OCI-LY1 (cell line): ENCODE data around the gene C1QTNF1.

Source experiments
- H2AFZ ChIP-seq: fragments of 200-600 bp; sonication (generic), shearing (Covaris generic); 2 replicates; pipeline ENCODE4 v1.6.0; 2014; ENCODE audit warnings: antibody characterized with exemption, mild to moderate bottlenecking, low read length
- H3F3A ChIP-seq: fragments of 200-600 bp; sonication (generic), shearing (Covaris generic); 2 replicates; pipeline ENCODE4 v1.6.0; 2014; ENCODE audit warnings: mild to moderate bottlenecking, antibody characterized with exemption, low read length, moderate library complexity; ENCODE audit not compliant: insufficient read depth
- H3K27ac ChIP-seq: fragments of 200-600 bp; sonication (generic); 2 replicates; pipeline ENCODE4 v1.5.1; 2014; ENCODE audit warnings: low read length, mixed run types, mild to moderate bottlenecking, low read depth; ENCODE audit not compliant: poor library complexity, severe bottlenecking
- H3K27me3 ChIP-seq: fragments of 200-600 bp; sonication (generic); 2 replicates; pipeline ENCODE4 v1.6.0; 2014; ENCODE audit warnings: antibody characterized with exemption, mild to moderate bottlenecking, low read length, moderate library complexity; ENCODE audit not compliant: insufficient read depth
- H3K36me3 ChIP-seq: fragments of 200-600 bp; sonication (generic); 2 replicates; pipeline ENCODE4 v1.6.1; 2014; ENCODE audit warnings: mild to moderate bottlenecking, antibody characterized with exemption, low read length, moderate library complexity, mixed read lengths; ENCODE audit not compliant: insufficient read depth
- H3K4me1 ChIP-seq: fragments of 200-600 bp; sonication (generic); 2 replicates; pipeline ENCODE4 v1.5.1; 2014; ENCODE audit warnings: mild to moderate bottlenecking, low read length, moderate library complexity; ENCODE audit not compliant: insufficient read depth, severe bottlenecking
- H3K4me2 ChIP-seq: fragments of 200-600 bp; sonication (generic), shearing (Covaris generic); 2 replicates; pipeline ENCODE4 v1.6.1; 2014; ENCODE audit warnings: low read length
- H3K4me3 ChIP-seq: fragments of 200-600 bp; sonication (generic); 2 replicates; pipeline ENCODE4 v1.5.1; 2014; ENCODE audit warnings: low read length, low read depth, mild to moderate bottlenecking, mixed read lengths; ENCODE audit not compliant: poor library complexity, severe bottlenecking
- H3K79me2 ChIP-seq: fragments of 200-600 bp; shearing (Covaris generic); 2 replicates; pipeline ENCODE4 v1.6.1; 2016; ENCODE audit warnings: mixed run types, low read length, mixed read lengths; ENCODE audit not compliant: insufficient read depth
- H3K9ac ChIP-seq: fragments of 200-600 bp; sonication (generic), shearing (Covaris generic); 2 replicates; pipeline ENCODE4 v1.6.1; 2014; ENCODE audit warnings: mild to moderate bottlenecking, low read length, mixed read lengths
- H3K9me2 ChIP-seq: fragments of 200-600 bp; sonication (generic), shearing (Covaris generic); 2 replicates; pipeline ENCODE4 v1.6.1; 2014; ENCODE audit warnings: low read depth, mild to moderate bottlenecking, low read length, mixed read lengths
- H3K9me3 ChIP-seq: fragments of 200-600 bp; shearing (Covaris generic); 2 replicates; pipeline ENCODE4 v1.6.1; 2014; ENCODE audit warnings: low read length, mixed read lengths
- H4K20me1 ChIP-seq: fragments of 200-600 bp; sonication (generic), shearing (Covaris generic); 2 replicates; pipeline ENCODE4 v1.6.0; 2016; ENCODE audit warnings: mild to moderate bottlenecking, low read length; ENCODE audit not compliant: insufficient read depth
- EZH2 ChIP-seq: fragments of 200-600 bp; sonication (generic), shearing (Covaris generic); IDR thresholded peaks from 2 replicates; pipeline ENCODE4 v1.8.0; 2017; ENCODE audit warnings: borderline replicate concordance, mixed run types, mild to moderate bottlenecking, antibody characterized with exemption, low read length, moderate library complexity, mixed read lengths
- TF ChIP-seq, protein P1 (sequence below): fragments of 200-600 bp; sonication (generic), shearing (Covaris generic); IDR thresholded peaks from 2 replicates; pipeline ENCODE4 v1.5.1; 2017; ENCODE audit warnings: mild to moderate bottlenecking, antibody characterized with exemption, low read length, moderate library complexity, mixed read lengths

Gene C1QTNF1

DNA sequence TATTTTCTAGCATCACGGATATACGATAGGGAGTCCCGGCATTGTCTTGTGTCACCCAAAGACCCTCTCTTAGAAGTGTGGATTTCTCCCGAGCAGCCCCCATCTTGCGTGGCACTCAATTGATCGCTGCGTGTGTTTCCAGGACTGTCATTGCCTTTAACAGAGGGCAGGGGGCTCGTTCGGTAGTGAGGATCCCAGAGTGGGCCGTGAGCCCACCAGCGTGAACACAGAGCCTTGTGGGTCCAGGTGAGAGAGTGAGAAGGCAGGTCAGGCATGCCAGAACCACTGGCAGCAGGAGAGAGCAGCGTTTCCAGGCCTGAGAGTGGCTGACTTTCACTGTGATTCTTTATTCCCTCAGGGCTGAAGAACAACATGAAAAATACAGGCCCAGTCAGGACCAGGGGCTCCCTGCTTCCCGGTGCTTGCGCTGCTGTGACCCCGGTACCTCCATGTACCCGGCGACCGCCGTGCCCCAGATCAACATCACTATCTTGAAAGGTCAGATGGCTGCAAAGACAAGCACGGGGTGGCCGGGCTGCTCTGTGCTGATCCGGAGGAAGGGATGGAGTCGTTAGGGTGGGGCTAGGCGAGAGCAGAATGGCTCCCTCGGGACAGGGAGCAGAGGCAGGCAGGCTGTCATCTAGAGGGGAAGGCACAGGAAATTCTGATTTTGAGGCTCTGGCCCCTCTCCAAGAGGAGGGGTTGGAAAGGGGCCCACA, 22.4 kb downstream of the C1QTNF1 start:
- Histone ChIP-seq H4K20me1 (no peaks in the 10 kb centered on the region), H3K9ac (no peak overlapping the region), H3K4me1 (no peaks in the 10 kb centered on the region), H3K36me3 (no peaks in the 10 kb centered on the region), H3K27me3 (no peaks in the 10 kb centered on the region), H3K79me2 (no peaks in the 10 kb centered on the region), H3K27ac (no peak overlapping the region), H3K9me2 (no peaks in the 10 kb centered on the region), H2AFZ (no peak overlapping the region), H3K9me3 (no peaks in the 10 kb centered on the region), H3F3A (no peaks in the 10 kb centered on the region), H3K4me2 (no peak overlapping the region), H3K4me3 (no peak overlapping the region)
- no peak for TF ChIP-seq EZH2
- TF ChIP-seq, protein P1, sequence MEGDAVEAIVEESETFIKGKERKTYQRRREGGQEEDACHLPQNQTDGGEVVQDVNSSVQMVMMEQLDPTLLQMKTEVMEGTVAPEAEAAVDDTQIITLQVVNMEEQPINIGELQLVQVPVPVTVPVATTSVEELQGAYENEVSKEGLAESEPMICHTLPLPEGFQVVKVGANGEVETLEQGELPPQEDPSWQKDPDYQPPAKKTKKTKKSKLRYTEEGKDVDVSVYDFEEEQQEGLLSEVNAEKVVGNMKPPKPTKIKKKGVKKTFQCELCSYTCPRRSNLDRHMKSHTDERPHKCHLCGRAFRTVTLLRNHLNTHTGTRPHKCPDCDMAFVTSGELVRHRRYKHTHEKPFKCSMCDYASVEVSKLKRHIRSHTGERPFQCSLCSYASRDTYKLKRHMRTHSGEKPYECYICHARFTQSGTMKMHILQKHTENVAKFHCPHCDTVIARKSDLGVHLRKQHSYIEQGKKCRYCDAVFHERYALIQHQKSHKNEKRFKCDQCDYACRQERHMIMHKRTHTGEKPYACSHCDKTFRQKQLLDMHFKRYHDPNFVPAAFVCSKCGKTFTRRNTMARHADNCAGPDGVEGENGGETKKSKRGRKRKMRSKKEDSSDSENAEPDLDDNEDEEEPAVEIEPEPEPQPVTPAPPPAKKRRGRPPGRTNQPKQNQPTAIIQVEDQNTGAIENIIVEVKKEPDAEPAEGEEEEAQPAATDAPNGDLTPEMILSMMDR: no peak

DNA sequence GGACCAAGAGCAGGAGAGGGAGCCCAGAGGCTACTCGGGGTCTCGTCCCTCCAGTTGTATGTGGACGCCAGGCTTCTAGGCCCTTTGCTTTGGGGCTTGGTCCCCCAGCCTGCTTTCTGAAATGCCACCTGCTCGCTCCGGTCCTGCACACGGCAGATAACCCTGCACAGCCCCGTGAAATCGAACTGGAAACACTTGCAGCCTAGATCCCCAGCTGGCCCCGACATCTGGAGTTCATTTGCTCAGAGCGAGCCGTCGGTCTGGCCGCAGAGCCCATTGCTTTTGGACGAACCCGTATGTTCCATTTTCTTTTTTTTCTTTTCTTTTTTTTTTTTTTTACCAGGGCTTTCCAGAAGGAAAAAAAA, 22.9 kb downstream of the C1QTNF1 start:
- Histone ChIP-seq H2AFZ (no peak overlapping the region), H4K20me1 (no peaks in the 10 kb centered on the region), H3K4me1 (no peaks in the 10 kb centered on the region), H3F3A (no peaks in the 10 kb centered on the region), H3K9me2 (no peaks in the 10 kb centered on the region), H3K36me3 (no peaks in the 10 kb centered on the region), H3K27ac (no peak overlapping the region), H3K27me3 (no peaks in the 10 kb centered on the region), H3K9me3 (no peaks in the 10 kb centered on the region), H3K79me2 (no peaks in the 10 kb centered on the region), H3K4me3 (no peak overlapping the region), H3K9ac (no peak overlapping the region), H3K4me2 (no peak overlapping the region)
- no peak for TF ChIP-seq EZH2
- TF ChIP-seq, protein P1: no peak

DNA sequence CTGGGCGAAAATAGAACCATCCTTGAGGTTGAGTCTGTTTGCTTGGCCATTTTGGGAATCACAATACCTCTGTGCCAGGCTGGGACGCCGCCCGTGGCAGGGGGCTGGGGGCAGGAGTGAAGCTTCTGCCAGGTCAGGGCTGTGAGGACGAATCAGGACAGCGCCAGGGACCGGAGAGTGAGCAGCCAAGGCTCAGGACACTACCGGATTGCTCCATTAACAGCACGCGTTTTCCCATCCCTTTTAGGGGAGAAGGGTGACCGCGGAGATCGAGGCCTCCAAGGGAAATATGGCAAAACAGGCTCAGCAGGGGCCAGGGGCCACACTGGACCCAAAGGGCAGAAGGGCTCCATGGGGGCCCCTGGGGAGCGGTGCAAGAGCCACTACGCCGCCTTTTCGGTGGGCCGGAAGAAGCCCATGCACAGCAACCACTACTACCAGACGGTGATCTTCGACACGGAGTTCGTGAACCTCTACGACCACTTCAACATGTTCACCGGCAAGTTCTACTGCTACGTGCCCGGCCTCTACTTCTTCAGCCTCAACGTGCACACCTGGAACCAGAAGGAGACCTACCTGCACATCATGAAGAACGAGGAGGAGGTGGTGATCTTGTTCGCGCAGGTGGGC, 23.4 kb downstream of the C1QTNF1 start:
- H3K27ac ChIP-seq: no peak overlapping the region
- no peak overlapping the region for H3K4me3 ChIP-seq
- H3K9me2 ChIP-seq: no peaks in the 10 kb centered on the region
- H3K4me2 ChIP-seq: no peak overlapping the region
- H4K20me1 ChIP-seq: no peaks in the 10 kb centered on the region
- H3K9me3 ChIP-seq: no peaks in the 10 kb centered on the region
- no peaks in the 10 kb centered on the region for H3K27me3 ChIP-seq
- no peak overlapping the region for H2AFZ ChIP-seq
- no peak overlapping the region for H3K9ac ChIP-seq
- TF ChIP-seq, protein P1: no peak
- no peak for TF ChIP-seq EZH2
- H3K36me3 ChIP-seq: no peaks in the 10 kb centered on the region
- no peaks in the 10 kb centered on the region for H3F3A ChIP-seq
- H3K4me1 ChIP-seq: no peaks in the 10 kb centered on the region
- H3K79me2 ChIP-seq: no peaks in the 10 kb centered on the region
